ENCODE measurements around the gene KRTAP22-1. TPM values are rescaled to one million over a fixed set of nuclear protein-coding genes. Genes with fewer than 3 reads are reported as not detected.

The KRTAP22-1 gene
- total RNA-seq, 1 donor from 2014 or later, result not detected

GRCh38 chr21:30620080-30620479 lies 19.2 kb downstream of the KRTAP22-1 start:
- H3K4me3 Mint-ChIP-seq (ENCODE audit: unreplicated experiment), result no peak overlapping the region
- no peak for TF ChIP-seq CTCF (IDR thresholded peaks at IDR 0.05)
- peaks cover 14% of the 10 kb centered on the region for H3K9me3 Mint-ChIP-seq (ENCODE audit: unreplicated experiment)
- DNase-seq (ENCODE audit: extremely low spot score, unreplicated experiment), result no peak
- H3K36me3 Mint-ChIP-seq (ENCODE audit: unreplicated experiment), result no peaks in the 10 kb centered on the region
- H3K4me1 Mint-ChIP-seq (ENCODE audit: unreplicated experiment), result peaks cover 6% of the 10 kb centered on the region
- no peak overlapping the region for H3K27ac Mint-ChIP-seq (ENCODE audit: unreplicated experiment)
- H3K27me3 Mint-ChIP-seq (ENCODE audit: unreplicated experiment), result no peaks in the 10 kb centered on the region

GRCh38 chr21:30620522-30620921 lies 19.6 kb downstream of the KRTAP22-1 start, which contains the start of gene KRTAP20-4:
Gene KRTAP20-4, plus strand, starts transcription at chr21:30620627.
- no peak for DNase-seq (ENCODE audit: extremely low spot score, unreplicated experiment)
- peaks cover 15% of the 10 kb centered on the region for H3K9me3 Mint-ChIP-seq (ENCODE audit: unreplicated experiment)
- H3K27ac Mint-ChIP-seq (ENCODE audit: unreplicated experiment), result no peak within 1 kb of the TSS
- H3K36me3 Mint-ChIP-seq (ENCODE audit: unreplicated experiment), result no peaks in the 10 kb centered on the region
- H3K4me3 Mint-ChIP-seq (ENCODE audit: unreplicated experiment), result no peak within 1 kb of the TSS
- TF ChIP-seq CTCF (IDR thresholded peaks at IDR 0.05), result no peak
- H3K27me3 Mint-ChIP-seq (ENCODE audit: unreplicated experiment), result no peaks in the 10 kb centered on the region
- peaks cover 6% of the 10 kb centered on the region for H3K4me1 Mint-ChIP-seq (ENCODE audit: unreplicated experiment)

- Mint-ChIP-seq H3K27me3 (ENCODE audit: unreplicated experiment) (no peaks in the 10 kb centered on the region), H3K27ac (ENCODE audit: unreplicated experiment) (no peak overlapping the region), H3K4me3 (ENCODE audit: unreplicated experiment) (no peak overlapping the region), H3K4me1 (ENCODE audit: unreplicated experiment) (peaks cover 6% of the 10 kb centered on the region), H3K36me3 (ENCODE audit: unreplicated experiment) (no peaks in the 10 kb centered on the region), H3K9me3 (ENCODE audit: unreplicated experiment) (peaks cover 15% of the 10 kb centered on the region)
- TF ChIP-seq CTCF (IDR thresholded peaks at IDR 0.05), result no peak
- DNase-seq (ENCODE audit: extremely low spot score, unreplicated experiment), result no peak
Observed at GRCh38 chr21:30623362-30623761, 22.5 kb downstream of the KRTAP22-1 start.

GRCh38 chr21:30625449-30626165 lies 24.7 kb downstream of the KRTAP22-1 start:
- DNase-seq (ENCODE audit: extremely low spot score, unreplicated experiment), result no peak
- Mint-ChIP-seq H3K4me1 (ENCODE audit: unreplicated experiment) (peaks cover 3% of the 10 kb centered on the region), H3K27ac (ENCODE audit: unreplicated experiment) (no peak overlapping the region), H3K4me3 (ENCODE audit: unreplicated experiment) (no peak overlapping the region), H3K36me3 (ENCODE audit: unreplicated experiment) (no peaks in the 10 kb centered on the region), H3K27me3 (ENCODE audit: unreplicated experiment) (no peaks in the 10 kb centered on the region), H3K9me3 (ENCODE audit: unreplicated experiment) (peaks cover 9% of the 10 kb centered on the region)
- no peak for TF ChIP-seq CTCF (IDR thresholded peaks at IDR 0.05)

GRCh38 chr21:30628109-30628508 lies 27.2 kb downstream of the KRTAP22-1 start:
- Mint-ChIP-seq H3K36me3 (ENCODE audit: unreplicated experiment) (no peaks in the 10 kb centered on the region), H3K4me3 (ENCODE audit: unreplicated experiment) (no peak overlapping the region), H3K27me3 (ENCODE audit: unreplicated experiment) (no peaks in the 10 kb centered on the region), H3K27ac (ENCODE audit: unreplicated experiment) (no peak overlapping the region), H3K4me1 (ENCODE audit: unreplicated experiment) (no peaks in the 10 kb centered on the region), H3K9me3 (ENCODE audit: unreplicated experiment) (peaks cover 19% of the 10 kb centered on the region)
- no peak for DNase-seq (ENCODE audit: extremely low spot score, unreplicated experiment)
- no peak for TF ChIP-seq CTCF (IDR thresholded peaks at IDR 0.05)
